Measurements from ENCODE around the gene CNIH2.
A peak's percentile ranks its signal among the peaks of the same experiment; 100 is the strongest.
"Not testable (repeated sequence)": the region's sequence is repeated elsewhere in the genome, so short reads cannot be mapped to it uniquely, and the experiment has no call there.

The CNIH2 gene

GRCh38 chr11:66292543-66293332, 14.8 kb downstream of the CNIH2 start:
- DNase-seq = no peak

GRCh38 chr11:66293352-66293751, 15.4 kb downstream of the CNIH2 start:
- DNase-seq = no peak

GRCh38 chr11:66293777-66294625, 16.0 kb downstream of the CNIH2 start:
- DNase-seq = no peak

GRCh38 chr11:66294626-66295620, 16.9 kb downstream of the CNIH2 start:
- DNase-seq = no peak

- no peak for DNase-seq
Observed at GRCh38 chr11:66297610-66298009, 19.6 kb downstream of the CNIH2 start.

GRCh38 chr11:66299186-66299585, 21.2 kb downstream of the CNIH2 start:
- DNase-seq = no peak

- DNase-seq = no peak
Observed at GRCh38 chr11:66302656-66303055, 24.7 kb downstream of the CNIH2 start.

GRCh38 chr11:66309475-66309874, 31.5 kb downstream of the CNIH2 start:
- DNase-seq = peak; percentile 9

- no peak for DNase-seq
Observed at GRCh38 chr11:66310324-66310723, 32.3 kb downstream of the CNIH2 start.

- not testable (repeated sequence) for DNase-seq
Observed at GRCh38 chr11:66310803-66311440, 32.9 kb downstream of the CNIH2 start.

- no peak for DNase-seq
Observed at GRCh38 chr11:66311470-66311964, 33.5 kb downstream of the CNIH2 start.

GRCh38 chr11:66311965-66312548, 34.1 kb downstream of the CNIH2 start:
- DNase-seq = peak; percentile 97

GRCh38 chr11:66312549-66313320, 34.8 kb downstream of the CNIH2 start:
- peak; percentile 98 for DNase-seq

GRCh38 chr11:66313321-66314185, 35.6 kb downstream of the CNIH2 start:
- DNase-seq = no peak

- no peak for DNase-seq
Observed at GRCh38 chr11:66314186-66314501, 36.2 kb downstream of the CNIH2 start.

GRCh38 chr11:66314561-66315497, 36.9 kb downstream of the CNIH2 start:
- DNase-seq = no peak

- no peak for DNase-seq
Observed at GRCh38 chr11:66315498-66315885, 37.5 kb downstream of the CNIH2 start.

GRCh38 chr11:66315921-66316811, 38.2 kb downstream of the CNIH2 start:
- no peak for DNase-seq
